SK-N-MC (cell line): Measurements from ENCODE around the gene ZNF44.

Experiments used
- DNase-seq: peaks from one replicate; pipeline ENCODE4 v3.0.0-alpha.2; 2011; ENCODE audit warnings: low read depth, low spot score
- H3K27ac ChIP-seq: fragments of 200-600 bp; sonication (generic); 2 replicates; pipeline ENCODE4 v1.5.1; 2016; ENCODE audit warnings: mixed run types
- H3K36me3 ChIP-seq: fragments of 200-600 bp; sonication (generic); 2 replicates; pipeline ENCODE4 v1.6.1; 2017; ENCODE audit warnings: antibody characterized with exemption, low read length, mixed read lengths; ENCODE audit not compliant: insufficient read depth
- H3K4me3 ChIP-seq: fragments of 200-600 bp; sonication (generic); 2 replicates; pipeline ENCODE4 v1.5.1; 2016
- H3K9ac ChIP-seq: fragments of 200-600 bp; sonication (generic); 2 replicates; pipeline ENCODE4 v1.8.0; 2017; ENCODE audit warnings: mixed run types, mixed read lengths; ENCODE audit not compliant: insufficient read length
- H3K9me3 ChIP-seq: fragments of 200-600 bp; sonication (generic); 2 replicates; pipeline ENCODE4 v1.6.1; 2017; ENCODE audit warnings: low read depth, mild to moderate bottlenecking, antibody characterized with exemption, low read length, moderate library complexity, mixed read lengths
- EZH2 ChIP-seq: fragments of 200-600 bp; sonication (generic); IDR thresholded peaks from one replicate; pipeline ENCODE4 v1.6.1; 2017; ENCODE audit warnings: antibody characterized with exemption
- FOXP2 ChIP-seq: optimal IDR thresholded peaks from 2 replicates; pipeline ENCODE3; 2011; ENCODE audit warnings: mild to moderate bottlenecking, moderate library complexity; ENCODE audit not compliant: insufficient read depth; ENCODE audit errors: extremely low read length, control extremely low read depth
- POLR2AphosphoS5 ChIP-seq: IDR thresholded peaks from 2 replicates; pipeline ENCODE4 v1.6.1; 2012; ENCODE audit warnings: mild to moderate bottlenecking, low read depth, low read length, borderline replicate concordance

The ZNF44 gene

GRCh38 chr19:12272386-12272785 is 22.3 kb downstream of the ZNF44 start:
- no peak overlapping the region for H3K4me3 ChIP-seq
- no peaks in the 10 kb centered on the region for H3K36me3 ChIP-seq
- no peak overlapping the region for H3K9ac ChIP-seq
- H3K27ac ChIP-seq, result no peak overlapping the region
- DNase-seq, result no peak
- H3K9me3 ChIP-seq, result no peaks in the 10 kb centered on the region
- TF ChIP-seq FOXP2 (no peak), EZH2 (no peak), POLR2AphosphoS5 (no peak)

GRCh38 chr19:12270854-12271253 is 23.8 kb downstream of the ZNF44 start:
- TF ChIP-seq EZH2, result no peak
- TF ChIP-seq POLR2AphosphoS5, result no peak
- no peak for TF ChIP-seq FOXP2
- H3K9me3 ChIP-seq, result no peaks in the 10 kb centered on the region
- H3K4me3 ChIP-seq, result no peak overlapping the region
- H3K36me3 ChIP-seq, result no peaks in the 10 kb centered on the region
- no peak for DNase-seq
- H3K9ac ChIP-seq, result no peak overlapping the region
- H3K27ac ChIP-seq, result no peak overlapping the region

GRCh38 chr19:12265921-12266704 is 28.6 kb downstream of the ZNF44 start:
- TF ChIP-seq POLR2AphosphoS5 (no peak), EZH2 (no peak), FOXP2 (no peak)
- no peak overlapping the region for H3K9ac ChIP-seq
- no peaks in the 10 kb centered on the region for H3K9me3 ChIP-seq
- no peaks in the 10 kb centered on the region for H3K36me3 ChIP-seq
- no peak for DNase-seq
- H3K27ac ChIP-seq, result no peak overlapping the region
- H3K4me3 ChIP-seq, result no peak overlapping the region

- H3K9ac ChIP-seq, result no peak overlapping the region
- H3K9me3 ChIP-seq, result no peaks in the 10 kb centered on the region
- H3K27ac ChIP-seq, result no peak overlapping the region
- TF ChIP-seq FOXP2, result no peak
- TF ChIP-seq POLR2AphosphoS5, result no peak
- TF ChIP-seq EZH2, result no peak
- no peak for DNase-seq
- H3K4me3 ChIP-seq, result no peak overlapping the region
- no peaks in the 10 kb centered on the region for H3K36me3 ChIP-seq
Measured at GRCh38 chr19:12261554-12261953, 33.1 kb downstream of the ZNF44 start.

- H3K9me3 ChIP-seq, result no peaks in the 10 kb centered on the region
- H3K4me3 ChIP-seq, result no peak overlapping the region
- no peak overlapping the region for H3K9ac ChIP-seq
- no peak for TF ChIP-seq FOXP2
- no peak for TF ChIP-seq EZH2
- TF ChIP-seq POLR2AphosphoS5, result no peak
- no peak overlapping the region for H3K27ac ChIP-seq
- DNase-seq, result no peak
- H3K36me3 ChIP-seq, result no peaks in the 10 kb centered on the region
Measured at GRCh38 chr19:12260861-12261260, 33.8 kb downstream of the ZNF44 start.

GRCh38 chr19:12260236-12260635 is 34.4 kb downstream of the ZNF44 start:
- no peak for DNase-seq
- H3K9me3 ChIP-seq, result no peaks in the 10 kb centered on the region
- H3K36me3 ChIP-seq, result no peaks in the 10 kb centered on the region
- no peak overlapping the region for H3K4me3 ChIP-seq
- H3K9ac ChIP-seq, result no peak overlapping the region
- TF ChIP-seq FOXP2 (no peak), EZH2 (no peak), POLR2AphosphoS5 (no peak)
- no peak overlapping the region for H3K27ac ChIP-seq

GRCh38 chr19:12255372-12255771 is 39.3 kb downstream of the ZNF44 start:
- Histone ChIP-seq H3K4me3 (no peak overlapping the region), H3K36me3 (no peaks in the 10 kb centered on the region), H3K9me3 (no peaks in the 10 kb centered on the region), H3K9ac (no peak overlapping the region), H3K27ac (no peak overlapping the region)
- TF ChIP-seq FOXP2 (no peak), EZH2 (no peak), POLR2AphosphoS5 (no peak)
- no peak for DNase-seq

- H3K9ac ChIP-seq, result no peak overlapping the region
- no peak for DNase-seq
- H3K9me3 ChIP-seq, result peaks cover 7% of the 10 kb centered on the region; the same call in 1 of the 2 replicates
- no peak overlapping the region for H3K4me3 ChIP-seq
- H3K36me3 ChIP-seq, result no peaks in the 10 kb centered on the region
- TF ChIP-seq EZH2 (no peak), FOXP2 (no peak), POLR2AphosphoS5 (no peak)
- H3K27ac ChIP-seq, result no peak overlapping the region
Measured at GRCh38 chr19:12247644-12248222, 47.0 kb downstream of the ZNF44 start.
